HCT116 (cell line): ENCODE results near the gene BRPF3. TPM values are rescaled to one million over a fixed set of nuclear protein-coding genes. Genes with fewer than 3 reads are reported as not detected.

Experiments used
- ATAC-seq: fragments of 200-7000 bp; cut with Tn5 transposase; 2 replicates; pipeline ENCODE4 v1.9.1; 2020; ENCODE audit warnings: mild to moderate bottlenecking, moderate library complexity
- BruUV-seq: library from RNA; stranded (reverse); fragments of 400-500 nt; replicated peaks from 2 replicates; lab custom pipeline; 2021; lab: Mats Ljungman, UMichigan
- CTCF ChIA-PET: fragments of 300-600 bp; sonication (Branson Sonifier 250); formaldehyde crosslinking; loops from one replicate; lab custom pipeline; 2021; ENCODE audit warnings: antibody characterized with exemption; lab: Charles Lee
- POLR2A ChIA-PET: fragments of 300-600, 350-600 bp; sonication (Branson Sonifier 250); formaldehyde crosslinking; loops from one replicate; lab custom pipeline; 2021; ENCODE audit warnings: antibody characterized with exemption; lab: Charles Lee
- RAD21 ChIA-PET, 2 experiments: fragments of 300-600 bp; sonication (Branson Sonifier 250); formaldehyde crosslinking; loops; one replicate each; lab custom pipeline; 2023; ENCODE audit warnings: low total read pairs in 2 of 2; ENCODE audit not compliant: uncharacterized antibody in 2 of 2, unreplicated experiment in 2 of 2, low non-redundant PET in 1 of 2; lab: Charles Lee
- DNase-seq: peaks from one replicate; pipeline ENCODE4 v3.0.0-alpha.2; 2010; ENCODE audit warnings: low read depth, low spot score
- H2AFZ ChIP-seq: fragments of 200-600 bp; shearing (Covaris generic), sonication (generic); 2 replicates; pipeline ENCODE4 v1.6.1; 2017; ENCODE audit warnings: low read depth, mixed run types, mixed read lengths, antibody characterized with exemption, low read length; ENCODE audit not compliant: poor library complexity, severe bottlenecking
- H3K27ac ChIP-seq: 2 replicates; pipeline ENCODE4 v1.5.1; 2012; ENCODE audit warnings: low read depth, low read length
- H3K27me3 ChIP-seq: fragments of 200-600 bp; sonication (generic); 2 replicates; pipeline ENCODE4 v1.6.1; 2016; ENCODE audit warnings: mixed run types, low read length, mixed read lengths; ENCODE audit not compliant: insufficient read depth
- H3K36me3 ChIP-seq, 2 experiments: fragments of 200-500 bp in 1 of 2; fragments of 200-600 bp in 1 of 2; sonication (Bioruptor generic) in 1 of 2; sonication (generic) in 1 of 2; 2 replicates each; pipeline versions ENCODE4 v1.5.1 to v1.6.1; 2014 to 2016; ENCODE audit warnings: low read length in 2 of 2, inconsistent platforms in 1 of 2, mixed read lengths in 1 of 2, mixed run types in 1 of 2; ENCODE audit not compliant: insufficient read depth in 2 of 2, control insufficient read depth in 1 of 2
- H3K4me1 ChIP-seq, 2 experiments: fragments of 200-600 bp in 1 of 2; sonication (generic) in 1 of 2; 2 replicates each; pipeline versions ENCODE4 v1.5.1 to v1.6.1; 2012 to 2017; ENCODE audit warnings: low read length in 2 of 2, inconsistent platforms in 1 of 2, mild to moderate bottlenecking in 1 of 2, mixed read lengths in 1 of 2, mixed run types in 1 of 2, moderate library complexity in 1 of 2; ENCODE audit not compliant: insufficient read depth in 2 of 2, control insufficient read depth in 1 of 2
- H3K4me2 ChIP-seq: fragments of 200-600 bp; sonication (generic); 2 replicates; pipeline ENCODE4 v1.6.1; 2017; ENCODE audit warnings: mixed run types, low read length, mixed read lengths
- H3K4me3 ChIP-seq, 2 experiments: fragments of 200-600 bp in 1 of 2; sonication (generic) in 1 of 2; replicated peaks in 1 of 2; 2 replicates each; pipeline ENCODE4 v1.5.1; 2011 to 2016; ENCODE audit warnings: low read length in 2 of 2, control low read depth in 1 of 2, low read depth in 1 of 2, mild to moderate bottlenecking in 1 of 2, mixed read lengths in 1 of 2, mixed run types in 1 of 2
- H3K79me2 ChIP-seq: fragments of 200-600 bp; sonication (generic); 2 replicates; pipeline ENCODE4 v1.6.1; 2017; ENCODE audit warnings: mild to moderate bottlenecking, mixed run types, low read length, moderate library complexity, mixed read lengths; ENCODE audit not compliant: insufficient read depth
- H3K9ac ChIP-seq: fragments of 200-600 bp; sonication (generic); 2 replicates; pipeline ENCODE4 v1.6.1; 2016; ENCODE audit warnings: low read length, mixed read lengths
- H3K9me2 ChIP-seq: fragments of 200-600 bp; sonication (generic), shearing (Covaris generic); 2 replicates; pipeline ENCODE4 v1.6.1; 2017; ENCODE audit warnings: mixed run types, mild to moderate bottlenecking, moderate library complexity; ENCODE audit not compliant: insufficient read depth
- H3K9me3 ChIP-seq, 2 experiments: fragments of 200-500 bp in 1 of 2; fragments of 200-600 bp in 1 of 2; sonication (Bioruptor generic) in 1 of 2; sonication (generic) in 1 of 2; 2 replicates each; pipeline ENCODE4 v1.6.1; 2014 to 2017; ENCODE audit warnings: low read length in 2 of 2, mixed read lengths in 2 of 2, inconsistent platforms in 1 of 2, low read depth in 1 of 2, mild to moderate bottlenecking in 1 of 2, mixed run types in 1 of 2, moderate library complexity in 1 of 2; ENCODE audit not compliant: control insufficient read depth in 1 of 2, insufficient read depth in 1 of 2
- H4K20me1 ChIP-seq: fragments of 200-600 bp; sonication (generic), shearing (Covaris generic); 2 replicates; pipeline ENCODE4 v1.6.1; 2017; ENCODE audit warnings: mixed run types, mild to moderate bottlenecking, moderate library complexity; ENCODE audit not compliant: insufficient read depth
- ATF3 ChIP-seq: IDR thresholded peaks from 2 replicates; pipeline ENCODE4 v1.6.1; 2012
- EGR1 ChIP-seq: IDR thresholded peaks from 2 replicates; pipeline ENCODE4 v1.6.1; 2012; ENCODE audit warnings: low read depth
- ELF1 ChIP-seq: IDR thresholded peaks from 2 replicates; pipeline ENCODE4 v1.6.1; 2012; ENCODE audit warnings: low read depth, borderline replicate concordance
- EZH2 ChIP-seq: fragments of 200-600 bp; sonication (generic); IDR thresholded peaks from 2 replicates; pipeline ENCODE4 v1.6.1; 2017; ENCODE audit warnings: antibody characterized with exemption, mixed run types
- EZH2phosphoT487 ChIP-seq: fragments of 200-600 bp; IDR thresholded peaks from 2 replicates; pipeline ENCODE4 v1.6.1; 2018; ENCODE audit warnings: antibody characterized with exemption, borderline replicate concordance
- FOSL1 ChIP-seq: IDR thresholded peaks from 2 replicates; pipeline ENCODE4 v1.6.1; 2012; ENCODE audit warnings: low read depth
- JUND ChIP-seq: IDR thresholded peaks from 2 replicates; pipeline ENCODE4 v1.6.1; 2012
- POLR2AphosphoS5 ChIP-seq: IDR thresholded peaks from 2 replicates; pipeline ENCODE4 v1.6.1; 2011; ENCODE audit warnings: mild to moderate bottlenecking, low read depth, low read length, moderate library complexity
- RAD21 ChIP-seq: IDR thresholded peaks from 2 replicates; pipeline ENCODE4 v1.6.1; 2012; ENCODE audit warnings: low read depth, mild to moderate bottlenecking
- REST ChIP-seq: IDR thresholded peaks from 2 replicates; pipeline ENCODE4 v1.6.1; 2012; ENCODE audit warnings: low read depth
- SIN3A ChIP-seq: IDR thresholded peaks from 2 replicates; pipeline ENCODE4 v1.6.1; 2012; ENCODE audit warnings: low read depth
- SP1 ChIP-seq: IDR thresholded peaks from 2 replicates; pipeline ENCODE4 v1.6.1; 2012; ENCODE audit warnings: low read depth
- SRF ChIP-seq: IDR thresholded peaks from 2 replicates; pipeline ENCODE4 v1.6.1; 2012; ENCODE audit warnings: low read depth
- TCF7L2 ChIP-seq: IDR thresholded peaks from 2 replicates; pipeline ENCODE4 v1.7.0; 2011; ENCODE audit warnings: borderline replicate concordance, inconsistent platforms; ENCODE audit not compliant: insufficient read depth, insufficient read length; ENCODE audit errors: extremely low read depth
- YY1 ChIP-seq: IDR thresholded peaks from 2 replicates; pipeline ENCODE4 v1.6.1; 2011; ENCODE audit warnings: low read length, low read depth, moderate library complexity, mild to moderate bottlenecking; ENCODE audit not compliant: insufficient replicate concordance; ENCODE audit errors: extremely low read depth
- ZFX ChIP-seq: fragments of 450-650 bp; IDR thresholded peaks from 2 replicates; pipeline ENCODE4 v1.6.1; 2017
- ZNF274 ChIP-seq: fragments of 200-500 bp; sonication (Bioruptor generic); IDR thresholded peaks from 2 replicates; pipeline ENCODE4 v1.6.1; 2014; ENCODE audit warnings: mild to moderate bottlenecking, low read depth, low read length, inconsistent platforms
- intact Hi-C: fragments of 100-400 bp; cut with micrococcal nuclease; formaldehyde crosslinking; loops from 2 replicates; pipeline ENCODE4 v1.10.0; 2022
- total RNA-seq: library from RNA; stranded (reverse); gene quantifications from one replicate; pipeline ENCODE4 v1.2.1, GENCODE V29; 2021; ENCODE audit not compliant: unreplicated experiment
- TF ChIP-seq, protein P1 (sequence below): IDR thresholded peaks from 2 replicates; pipeline ENCODE4 v1.6.1; 2011; ENCODE audit warnings: mild to moderate bottlenecking, low read length, moderate library complexity; ENCODE audit not compliant: insufficient replicate concordance; ENCODE audit errors: extremely low read depth

The BRPF3 gene
- total RNA-seq, 1 experiment from 2014 or later: 20.3 TPM

DNA sequence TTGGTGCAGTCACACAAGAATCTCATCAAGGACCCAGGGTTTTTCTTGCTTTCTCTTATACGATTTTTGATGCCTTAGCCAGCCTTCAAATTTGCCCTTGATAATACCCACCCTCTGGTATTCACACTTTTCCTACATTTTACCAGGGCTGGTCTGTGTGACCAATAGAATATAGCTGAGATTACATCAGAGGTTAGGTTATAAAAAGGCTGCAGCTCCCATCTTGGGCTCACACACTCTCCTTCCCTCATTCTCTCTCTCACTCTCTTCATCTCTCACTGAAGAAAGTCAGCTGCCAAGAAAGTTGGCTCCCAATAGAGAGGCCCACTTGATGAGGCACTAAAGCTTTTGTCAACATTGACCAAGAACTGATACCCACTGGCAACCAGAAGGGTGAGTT is 69.2 kb downstream of the BRPF3 start (continued):
- no peak for TF ChIP-seq REST
- TF ChIP-seq SP1: no peak
- no peak for TF ChIP-seq SIN3A
- no peak for TF ChIP-seq RAD21
- no peak for TF ChIP-seq EGR1
- no peak for TF ChIP-seq YY1

DNA sequence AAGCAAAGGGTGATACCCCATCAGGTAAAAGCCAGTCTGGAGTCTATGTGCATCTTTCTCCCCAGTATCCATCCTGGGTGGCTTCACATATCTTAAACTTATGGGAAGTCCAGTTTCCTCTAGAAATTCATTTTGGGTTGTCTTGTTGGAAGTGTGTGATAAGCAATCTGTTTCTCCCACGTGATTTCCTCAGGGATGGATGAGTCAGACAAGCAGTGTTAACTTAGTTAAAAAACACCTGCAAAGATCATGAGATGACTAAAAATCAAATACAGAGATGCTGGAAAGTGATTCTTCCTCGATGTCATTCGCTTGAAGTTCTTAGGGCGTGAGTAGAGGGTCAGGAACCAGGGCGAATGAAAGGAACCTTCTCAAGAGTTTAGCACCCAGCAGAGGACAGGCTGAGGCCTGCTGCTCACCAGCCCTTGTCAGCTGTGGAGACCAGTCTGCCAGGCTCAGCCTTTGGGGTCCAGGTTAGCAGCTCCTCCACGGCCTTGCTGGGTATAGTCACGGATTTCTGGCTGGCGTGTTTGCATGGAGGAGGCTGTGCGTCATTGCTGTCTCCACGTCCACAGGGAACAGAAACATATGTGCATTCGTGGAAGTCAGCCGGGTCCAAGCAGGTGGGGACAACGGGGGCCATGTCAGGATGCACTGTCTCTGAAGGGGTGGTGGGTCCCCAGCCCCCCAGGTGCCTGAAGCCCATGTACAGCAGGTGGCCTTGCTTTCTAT is 70.5 kb downstream of the BRPF3 start:
- Histone ChIP-seq H3K4me2 (no peak overlapping the region), H3K79me2 (no peaks in the 10 kb centered on the region), H3K27ac (no peak overlapping the region), H3K4me1 (peaks cover 0 to 8% of the 10 kb centered on the region in 2 experiments; a peak in 1 of 4 replicates), H3K4me3 (no peak overlapping the region), H3K9me2 (no peaks in the 10 kb centered on the region), H3K9ac (no peak overlapping the region), H2AFZ (no peak overlapping the region), H3K36me3 (no peaks in the 10 kb centered on the region), H3K9me3 (no peaks in the 10 kb centered on the region), H3K27me3 (no peaks in the 10 kb centered on the region), H4K20me1 (no peaks in the 10 kb centered on the region)
- BruUV-seq: no TSS peak
- RAD21 ChIA-PET: no interaction called here
- intact Hi-C loops: no loop called here
- no peak for DNase-seq
- TF ChIP-seq ATF3: no peak
- TF ChIP-seq RAD21: no peak
- TF ChIP-seq, protein P1, sequence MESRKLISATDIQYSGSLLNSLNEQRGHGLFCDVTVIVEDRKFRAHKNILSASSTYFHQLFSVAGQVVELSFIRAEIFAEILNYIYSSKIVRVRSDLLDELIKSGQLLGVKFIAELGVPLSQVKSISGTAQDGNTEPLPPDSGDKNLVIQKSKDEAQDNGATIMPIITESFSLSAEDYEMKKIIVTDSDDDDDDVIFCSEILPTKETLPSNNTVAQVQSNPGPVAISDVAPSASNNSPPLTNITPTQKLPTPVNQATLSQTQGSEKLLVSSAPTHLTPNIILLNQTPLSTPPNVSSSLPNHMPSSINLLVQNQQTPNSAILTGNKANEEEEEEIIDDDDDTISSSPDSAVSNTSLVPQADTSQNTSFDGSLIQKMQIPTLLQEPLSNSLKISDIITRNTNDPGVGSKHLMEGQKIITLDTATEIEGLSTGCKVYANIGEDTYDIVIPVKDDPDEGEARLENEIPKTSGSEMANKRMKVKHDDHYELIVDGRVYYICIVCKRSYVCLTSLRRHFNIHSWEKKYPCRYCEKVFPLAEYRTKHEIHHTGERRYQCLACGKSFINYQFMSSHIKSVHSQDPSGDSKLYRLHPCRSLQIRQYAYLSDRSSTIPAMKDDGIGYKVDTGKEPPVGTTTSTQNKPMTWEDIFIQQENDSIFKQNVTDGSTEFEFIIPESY: no peak
- no peak for TF ChIP-seq TCF7L2
- TF ChIP-seq JUND: no peak
- no peak for TF ChIP-seq SRF
- no peak for TF ChIP-seq ELF1
- no peak for TF ChIP-seq EZH2phosphoT487
- no peak for TF ChIP-seq SIN3A
- no peak for TF ChIP-seq ZNF274
- no peak for TF ChIP-seq ZFX
- TF ChIP-seq FOSL1: no peak
- no peak for TF ChIP-seq EZH2
- no peak for TF ChIP-seq POLR2AphosphoS5
- TF ChIP-seq EGR1: no peak
- CTCF ChIA-PET: no interaction called here
- ATAC-seq: no peak
- POLR2A ChIA-PET: no interaction called here
